Right lobe of liver (tissue), 6 donors: Measurements from ENCODE around the gene ARMC2. TPM values are rescaled to one million over a fixed set of nuclear protein-coding genes. Genes with fewer than 3 reads are reported as not detected.

Experiments
- ATAC-seq, 4 donors: fragments of 200-7000 bp; cut with Tn5 transposase; one replicate each; pipeline ENCODE4 v1.9.1; 2020; ENCODE audit warnings: mild to moderate bottlenecking in 4 of 4, moderate library complexity in 4 of 4
- DNase-seq, 3 donors: peaks; one replicate each; pipeline ENCODE4 v3.0.0-alpha.2; 2020
- H3K27ac ChIP-seq, 3 donors: fragments of 200-600 bp; one replicate each; pipeline ENCODE4 v1.8.0; 2022
- H3K27me3 ChIP-seq, 2 donors: fragments of 200-600 bp; one replicate each; pipeline ENCODE4 v1.8.0; 2022
- H3K36me3 ChIP-seq, 4 donors: fragments of 200-600 bp; sonication (generic) in 1 of 4; one replicate each; pipeline versions ENCODE4 v1.5.1 to v1.8.0; 2017 to 2022; ENCODE audit warnings: control low read depth in 1 of 4
- H3K4me1 ChIP-seq, 4 donors: fragments of 200-600 bp; sonication (generic) in 1 of 4; one replicate each; pipeline versions ENCODE4 v1.5.1 to v1.8.0; 2017 to 2022; ENCODE audit warnings: control low read depth in 1 of 4
- H3K4me3 ChIP-seq, 3 donors: fragments of 200-600 bp; one replicate each; pipeline ENCODE4 v1.8.0; 2022
- H3K9me3 ChIP-seq, 4 donors: fragments of 200-600 bp; sonication (generic) in 1 of 4; one replicate each; pipeline versions ENCODE4 v1.5.1 to v1.8.0; 2017 to 2022; ENCODE audit warnings: control low read depth in 1 of 4
- POLR2A ChIP-seq: fragments of 450-650 bp; IDR thresholded peaks from one replicate; pipeline ENCODE4 v1.6.1; 2017; ENCODE audit warnings: antibody characterized with exemption, mild to moderate bottlenecking
- WGBS: methylation state at CpG from one replicate; pipeline ENCODE4 v1.1.6; 2018; ENCODE audit warnings: low coverage, low lambda C conversion rate; ENCODE audit not compliant: insufficient coverage; ENCODE audit errors: missing lambda C conversion rate; 5-methylcytosine and 5-hydroxymethylcytosine counted together
- intact Hi-C, 2 donors: fragments of 100-400 bp; cut with DNase I; formaldehyde crosslinking; loops; one replicate each; pipeline versions ENCODE4 v1.11.2 to v1.14.1; 2022
- total RNA-seq, 6 experiments: library from RNA; depleted of rRNA in 2 of 6; stranded (reverse); fragments of >200 nt in 2 of 6; fragmentation: NEBNext Ultra II Directional in 3 of 6; extraction: Animal tissue kit (Norgen Biotek cat#: 25700) in 3 of 6; gene quantifications; one replicate each; pipeline versions ENCODE4 v1.1.0 to v1.2.4, GENCODE V29; 2016 to 2023
- TF ChIP-seq, protein P1 (sequence below), 4 donors: fragments of 200-600 bp in 3 of 4; fragments of 450-650 bp in 1 of 4; IDR thresholded peaks; one replicate each; pipeline versions ENCODE4 v1.5.1 to v1.8.0; 2016 to 2022; ENCODE audit warnings: antibody characterized with exemption in 4 of 4, mild to moderate bottlenecking in 2 of 4
- donor health status: DM: no; HTN: yes; CAD: no.
- donor health status: DM: no; HTN: no; CAD: no.
- donor health status: DM: no; HTN: no; CAD: no.
- donor health status: DM: no; HTN: yes; CAD: no.
- donor health status: DM: no; HTN: yes; CAD: no.

The ARMC2 gene
- total RNA-seq, 6 experiments from 2014 or later = 0.86 to 1.9 (median 1.0) TPM

- WGBS = 91% methylated on average over 6 of the region's 6 CpGs
- intact Hi-C loops = no loop called here
- H3K27ac ChIP-seq = no peak overlapping the region
- H3K9me3 ChIP-seq = no peaks in the 10 kb centered on the region
- DNase-seq = no peak
- TF ChIP-seq, protein P1, sequence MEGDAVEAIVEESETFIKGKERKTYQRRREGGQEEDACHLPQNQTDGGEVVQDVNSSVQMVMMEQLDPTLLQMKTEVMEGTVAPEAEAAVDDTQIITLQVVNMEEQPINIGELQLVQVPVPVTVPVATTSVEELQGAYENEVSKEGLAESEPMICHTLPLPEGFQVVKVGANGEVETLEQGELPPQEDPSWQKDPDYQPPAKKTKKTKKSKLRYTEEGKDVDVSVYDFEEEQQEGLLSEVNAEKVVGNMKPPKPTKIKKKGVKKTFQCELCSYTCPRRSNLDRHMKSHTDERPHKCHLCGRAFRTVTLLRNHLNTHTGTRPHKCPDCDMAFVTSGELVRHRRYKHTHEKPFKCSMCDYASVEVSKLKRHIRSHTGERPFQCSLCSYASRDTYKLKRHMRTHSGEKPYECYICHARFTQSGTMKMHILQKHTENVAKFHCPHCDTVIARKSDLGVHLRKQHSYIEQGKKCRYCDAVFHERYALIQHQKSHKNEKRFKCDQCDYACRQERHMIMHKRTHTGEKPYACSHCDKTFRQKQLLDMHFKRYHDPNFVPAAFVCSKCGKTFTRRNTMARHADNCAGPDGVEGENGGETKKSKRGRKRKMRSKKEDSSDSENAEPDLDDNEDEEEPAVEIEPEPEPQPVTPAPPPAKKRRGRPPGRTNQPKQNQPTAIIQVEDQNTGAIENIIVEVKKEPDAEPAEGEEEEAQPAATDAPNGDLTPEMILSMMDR (IDR thresholded peaks at IDR 0.05) = no peak
- no peak for TF ChIP-seq POLR2A
- H3K27me3 ChIP-seq = no peaks in the 10 kb centered on the region
- no peak overlapping the region for H3K4me3 ChIP-seq
- no peaks in the 10 kb centered on the region for H3K36me3 ChIP-seq
- no peak for ATAC-seq
- peaks cover 0 to 30% (median 14%) of the 10 kb centered on the region in 4 donors for H3K4me1 ChIP-seq
Observed at GRCh38 chr6:108800427-108800864, 47.8 kb upstream of the ARMC2 start.

DNA sequence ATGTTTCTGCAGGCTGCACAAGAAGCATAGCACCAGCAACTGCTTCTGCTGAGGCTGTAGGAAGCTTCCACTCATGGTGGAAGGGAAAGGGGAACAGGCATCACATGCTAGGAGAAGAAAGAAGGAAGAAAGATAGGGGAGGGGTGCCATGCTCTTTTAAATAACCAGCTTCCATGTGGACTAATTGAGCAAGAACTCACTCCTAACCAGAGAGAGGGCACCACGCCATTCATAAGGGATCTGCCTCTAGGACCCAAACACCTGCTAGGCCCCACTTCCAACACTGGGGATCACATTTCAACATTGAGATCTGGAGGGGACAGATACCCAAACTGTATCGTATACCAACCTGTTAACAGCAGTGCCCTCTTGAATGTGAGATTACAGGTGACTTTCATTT, 46.9 kb upstream of the ARMC2 start:
- Histone ChIP-seq H3K36me3 (no peaks in the 10 kb centered on the region), H3K27me3 (no peaks in the 10 kb centered on the region), H3K27ac (no peak overlapping the region), H3K4me3 (no peak overlapping the region), H3K4me1 (peaks cover 0 to 21% (median 10%) of the 10 kb centered on the region in 4 donors), H3K9me3 (no peaks in the 10 kb centered on the region)
- intact Hi-C loops = no loop called here
- DNase-seq (no peak), ATAC-seq (peak in 2 of 4 donors; percentile 6 to 28)
- 61% methylated on average over 2 of the region's 2 CpGs for WGBS
- TF ChIP-seq, protein P1 (IDR thresholded peaks at IDR 0.05) = no peak

- 56% methylated on average over 5 of the region's 6 CpGs for WGBS
- H3K4me1 ChIP-seq = no peaks in the 10 kb centered on the region
- intact Hi-C loops = no loop called here
- no peaks in the 10 kb centered on the region for H3K36me3 ChIP-seq
- H3K27me3 ChIP-seq = no peaks in the 10 kb centered on the region
- H3K27ac ChIP-seq = no peak overlapping the region
- DNase-seq = no peak
- no peak overlapping the region for H3K4me3 ChIP-seq
- no peak for ATAC-seq
- no peak for TF ChIP-seq POLR2A
- TF ChIP-seq, protein P1 (IDR thresholded peaks at IDR 0.05) = no peak
- no peaks in the 10 kb centered on the region for H3K9me3 ChIP-seq
Observed at GRCh38 chr6:108803982-108804490, 44.2 kb upstream of the ARMC2 start.

- Histone ChIP-seq H3K9me3 (no peaks in the 10 kb centered on the region), H3K27me3 (no peaks in the 10 kb centered on the region), H3K36me3 (no peaks in the 10 kb centered on the region), H3K27ac (no peak overlapping the region), H3K4me1 (no peaks in the 10 kb centered on the region), H3K4me3 (no peak overlapping the region)
- DNase-seq (no peak), ATAC-seq (no peak)
- 90% methylated on average over 3 of the region's 6 CpGs for WGBS
- TF ChIP-seq, protein P1 (IDR thresholded peaks at IDR 0.05) = no peak
- TF ChIP-seq POLR2A = no peak
- intact Hi-C loops = no loop called here
Observed at GRCh38 chr6:108804956-108805355, 43.3 kb upstream of the ARMC2 start.
